Measurements from ENCODE around the gene TSSC4.
A peak's percentile ranks its signal among the peaks of the same experiment; 100 is the strongest.

TSSC4 gene

DNA sequence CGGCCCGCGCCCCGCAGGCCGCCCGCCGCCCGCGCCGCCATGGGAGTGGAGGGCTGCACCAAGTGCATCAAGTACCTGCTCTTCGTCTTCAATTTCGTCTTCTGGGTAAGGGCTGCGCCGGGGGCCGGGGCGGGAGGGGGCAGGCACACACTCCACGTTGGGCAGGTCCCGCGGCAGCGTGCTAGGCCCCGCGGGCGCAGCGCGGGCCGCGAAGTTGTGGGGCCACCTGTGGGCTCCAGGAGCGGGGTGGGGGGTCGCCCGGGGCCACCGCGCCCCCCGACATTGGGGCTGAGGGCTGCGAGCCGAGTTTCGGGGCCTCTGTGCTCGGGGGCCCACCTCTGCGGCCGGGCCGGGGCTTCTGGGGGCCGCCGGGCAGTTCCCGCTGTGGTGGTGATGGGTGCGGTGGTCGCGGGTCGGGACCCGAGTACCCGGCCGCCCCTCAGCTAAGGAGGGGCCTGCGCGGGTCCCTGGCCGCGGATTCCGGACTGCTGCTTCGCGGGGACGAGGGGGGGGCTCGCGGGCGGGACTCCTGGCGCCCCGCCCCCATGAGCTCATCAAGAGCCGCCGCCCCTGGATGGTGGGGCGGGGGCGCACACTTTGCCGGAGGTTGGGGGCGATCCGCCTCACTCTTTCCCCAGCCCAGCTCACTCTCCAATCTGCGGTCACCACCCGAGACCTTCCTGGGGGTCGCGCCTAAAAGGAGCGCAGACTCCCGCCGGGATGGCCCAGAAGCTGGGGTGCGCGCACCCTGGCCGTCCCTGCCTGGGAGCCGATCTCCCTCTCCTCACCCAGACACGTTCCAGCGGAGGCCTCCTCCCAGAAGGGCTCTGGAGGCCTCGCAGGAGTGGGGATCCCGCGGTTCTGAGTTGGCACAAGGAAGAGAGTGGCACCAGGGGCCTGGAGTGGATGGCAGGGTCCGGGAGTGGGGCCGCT is 22.8 kb upstream of the TSSC4 start (continued):
- TF ChIP-seq ZBTB7A (tag by site-specific recombination; IDR thresholded peaks at IDR 0.05; ENCODE audit: low read depth) (no peak), ZNF837 (tag by site-specific recombination; IDR thresholded peaks at IDR 0.05) (no peak), ZBTB17 (tag by site-specific recombination; IDR thresholded peaks at IDR 0.05) (0 out of 2 replicates have a peak, but pooled peaks have one; percentile 13), ZNF341 (tag by site-specific recombination; IDR thresholded peaks at IDR 0.05; ENCODE audit: low read depth) (no peak), ZNF221 (tag by site-specific recombination; IDR thresholded peaks at IDR 0.05; ENCODE audit: borderline replicate concordance) (no peak), ZNF138 (tag by site-specific recombination; IDR thresholded peaks at IDR 0.05; ENCODE audit: borderline replicate concordance) (no peak), ZNF791 (tag by site-specific recombination; IDR thresholded peaks at IDR 0.05) (no peak), ZXDB (tag by site-specific recombination; IDR thresholded peaks at IDR 0.05) (peak; percentile 83), ZNF423 (tag by site-specific recombination; IDR thresholded peaks at IDR 0.05) (peak; percentile 37; the same call in 1 of the 2 replicates), KLF1 (tag by site-specific recombination; IDR thresholded peaks at IDR 0.05) (peak; percentile 91), ZNF549 (tag by site-specific recombination; IDR thresholded peaks at IDR 0.05) (no peak), SP3 (tag by site-specific recombination; IDR thresholded peaks at IDR 0.05) (peak; percentile 81), ZFHX2 (tag by site-specific recombination; conservative IDR thresholded peaks at IDR 0.05) (peak; percentile 57), GLI2 (tag by site-specific recombination; IDR thresholded peaks at IDR 0.05; ENCODE audit: borderline replicate concordance, low read depth) (no peak), GLIS2 (tag by site-specific recombination; IDR thresholded peaks at IDR 0.05) (peak; percentile 77), GLIS1 (tag by site-specific recombination; IDR thresholded peaks at IDR 0.05) (peak; percentile 75), EGR2 (tag by site-specific recombination; IDR thresholded peaks at IDR 0.05; ENCODE audit: low read depth) (peak; percentile 44; the same call in 1 of the 2 replicates), ZEB2 (tag by site-specific recombination; IDR thresholded peaks at IDR 0.05) (no peak), KLF9 (tag by site-specific recombination; IDR thresholded peaks at IDR 0.05; ENCODE audit: low read depth) (peak; percentile 79), KLF8 (tag by site-specific recombination; IDR thresholded peaks at IDR 0.05) (peak; percentile 83), PRDM10 (tag by site-specific recombination; IDR thresholded peaks at IDR 0.05) (peak; percentile 84), ZNF416 (tag by site-specific recombination; IDR thresholded peaks at IDR 0.05) (no peak), ZNF2 (tag by site-specific recombination; IDR thresholded peaks at IDR 0.05) (no peak)
- TF ChIP-seq, protein P1, sequence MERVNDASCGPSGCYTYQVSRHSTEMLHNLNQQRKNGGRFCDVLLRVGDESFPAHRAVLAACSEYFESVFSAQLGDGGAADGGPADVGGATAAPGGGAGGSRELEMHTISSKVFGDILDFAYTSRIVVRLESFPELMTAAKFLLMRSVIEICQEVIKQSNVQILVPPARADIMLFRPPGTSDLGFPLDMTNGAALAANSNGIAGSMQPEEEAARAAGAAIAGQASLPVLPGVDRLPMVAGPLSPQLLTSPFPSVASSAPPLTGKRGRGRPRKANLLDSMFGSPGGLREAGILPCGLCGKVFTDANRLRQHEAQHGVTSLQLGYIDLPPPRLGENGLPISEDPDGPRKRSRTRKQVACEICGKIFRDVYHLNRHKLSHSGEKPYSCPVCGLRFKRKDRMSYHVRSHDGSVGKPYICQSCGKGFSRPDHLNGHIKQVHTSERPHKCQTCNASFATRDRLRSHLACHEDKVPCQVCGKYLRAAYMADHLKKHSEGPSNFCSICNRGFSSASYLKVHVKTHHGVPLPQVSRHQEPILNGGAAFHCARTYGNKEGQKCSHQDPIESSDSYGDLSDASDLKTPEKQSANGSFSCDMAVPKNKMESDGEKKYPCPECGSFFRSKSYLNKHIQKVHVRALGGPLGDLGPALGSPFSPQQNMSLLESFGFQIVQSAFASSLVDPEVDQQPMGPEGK (tag by site-specific recombination; IDR thresholded peaks at IDR 0.05): peak; percentile 79
- TF ChIP-seq, protein P2, sequence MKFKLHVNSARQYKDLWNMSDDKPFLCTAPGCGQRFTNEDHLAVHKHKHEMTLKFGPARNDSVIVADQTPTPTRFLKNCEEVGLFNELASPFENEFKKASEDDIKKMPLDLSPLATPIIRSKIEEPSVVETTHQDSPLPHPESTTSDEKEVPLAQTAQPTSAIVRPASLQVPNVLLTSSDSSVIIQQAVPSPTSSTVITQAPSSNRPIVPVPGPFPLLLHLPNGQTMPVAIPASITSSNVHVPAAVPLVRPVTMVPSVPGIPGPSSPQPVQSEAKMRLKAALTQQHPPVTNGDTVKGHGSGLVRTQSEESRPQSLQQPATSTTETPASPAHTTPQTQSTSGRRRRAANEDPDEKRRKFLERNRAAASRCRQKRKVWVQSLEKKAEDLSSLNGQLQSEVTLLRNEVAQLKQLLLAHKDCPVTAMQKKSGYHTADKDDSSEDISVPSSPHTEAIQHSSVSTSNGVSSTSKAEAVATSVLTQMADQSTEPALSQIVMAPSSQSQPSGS (tag by site-specific recombination; IDR thresholded peaks at IDR 0.05; ENCODE audit: low read depth): 0 out of 2 replicates have a peak, but pooled peaks have one; percentile 17
- TF ChIP-seq, protein P3, sequence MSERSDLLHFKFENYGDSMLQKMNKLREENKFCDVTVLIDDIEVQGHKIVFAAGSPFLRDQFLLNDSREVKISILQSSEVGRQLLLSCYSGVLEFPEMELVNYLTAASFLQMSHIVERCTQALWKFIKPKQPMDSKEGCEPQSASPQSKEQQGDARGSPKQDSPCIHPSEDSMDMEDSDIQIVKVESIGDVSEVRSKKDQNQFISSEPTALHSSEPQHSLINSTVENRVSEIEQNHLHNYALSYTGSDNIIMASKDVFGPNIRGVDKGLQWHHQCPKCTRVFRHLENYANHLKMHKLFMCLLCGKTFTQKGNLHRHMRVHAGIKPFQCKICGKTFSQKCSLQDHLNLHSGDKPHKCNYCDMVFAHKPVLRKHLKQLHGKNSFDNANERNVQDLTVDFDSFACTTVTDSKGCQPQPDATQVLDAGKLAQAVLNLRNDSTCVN (tag by site-specific recombination; optimal IDR thresholded peaks at IDR 0.05): peak; percentile 88
- TF ChIP-seq, protein P4, sequence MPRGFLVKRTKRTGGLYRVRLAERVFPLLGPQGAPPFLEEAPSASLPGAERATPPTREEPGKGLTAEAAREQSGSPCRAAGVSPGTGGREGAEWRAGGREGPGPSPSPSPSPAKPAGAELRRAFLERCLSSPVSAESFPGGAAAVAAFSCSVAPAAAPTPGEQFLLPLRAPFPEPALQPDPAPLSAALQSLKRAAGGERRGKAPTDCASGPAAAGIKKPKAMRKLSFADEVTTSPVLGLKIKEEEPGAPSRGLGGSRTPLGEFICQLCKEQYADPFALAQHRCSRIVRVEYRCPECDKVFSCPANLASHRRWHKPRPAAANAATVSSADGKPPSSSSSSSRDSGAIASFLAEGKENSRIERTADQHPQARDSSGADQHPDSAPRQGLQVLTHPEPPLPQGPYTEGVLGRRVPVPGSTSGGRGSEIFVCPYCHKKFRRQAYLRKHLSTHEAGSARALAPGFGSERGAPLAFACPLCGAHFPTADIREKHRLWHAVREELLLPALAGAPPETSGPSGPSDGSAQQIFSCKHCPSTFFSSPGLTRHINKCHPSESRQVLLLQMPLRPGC (tag by site-specific recombination; IDR thresholded peaks at IDR 0.05): no peak
- TF ChIP-seq, protein P5, sequence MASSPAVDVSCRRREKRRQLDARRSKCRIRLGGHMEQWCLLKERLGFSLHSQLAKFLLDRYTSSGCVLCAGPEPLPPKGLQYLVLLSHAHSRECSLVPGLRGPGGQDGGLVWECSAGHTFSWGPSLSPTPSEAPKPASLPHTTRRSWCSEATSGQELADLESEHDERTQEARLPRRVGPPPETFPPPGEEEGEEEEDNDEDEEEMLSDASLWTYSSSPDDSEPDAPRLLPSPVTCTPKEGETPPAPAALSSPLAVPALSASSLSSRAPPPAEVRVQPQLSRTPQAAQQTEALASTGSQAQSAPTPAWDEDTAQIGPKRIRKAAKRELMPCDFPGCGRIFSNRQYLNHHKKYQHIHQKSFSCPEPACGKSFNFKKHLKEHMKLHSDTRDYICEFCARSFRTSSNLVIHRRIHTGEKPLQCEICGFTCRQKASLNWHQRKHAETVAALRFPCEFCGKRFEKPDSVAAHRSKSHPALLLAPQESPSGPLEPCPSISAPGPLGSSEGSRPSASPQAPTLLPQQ (tag by site-specific recombination; IDR thresholded peaks at IDR 0.05): 0 out of 2 replicates have a peak, but pooled peaks have one; percentile 30
